ENCODE data around the gene LIMK1. TPM values are rescaled to one million over a fixed set of nuclear protein-coding genes. Genes with fewer than 3 reads are reported as not detected.
"Not testable (repeated sequence)": the region's sequence is repeated elsewhere in the genome, so short reads cannot be mapped to it uniquely, and the experiment has no call there.

Gene LIMK1
- polyA plus RNA-seq (ENCODE audit: insufficient read length in 4 of 4) = 10 to 100 TPM; 20.3 to 30.6 (median 24.6) TPM

DNA sequence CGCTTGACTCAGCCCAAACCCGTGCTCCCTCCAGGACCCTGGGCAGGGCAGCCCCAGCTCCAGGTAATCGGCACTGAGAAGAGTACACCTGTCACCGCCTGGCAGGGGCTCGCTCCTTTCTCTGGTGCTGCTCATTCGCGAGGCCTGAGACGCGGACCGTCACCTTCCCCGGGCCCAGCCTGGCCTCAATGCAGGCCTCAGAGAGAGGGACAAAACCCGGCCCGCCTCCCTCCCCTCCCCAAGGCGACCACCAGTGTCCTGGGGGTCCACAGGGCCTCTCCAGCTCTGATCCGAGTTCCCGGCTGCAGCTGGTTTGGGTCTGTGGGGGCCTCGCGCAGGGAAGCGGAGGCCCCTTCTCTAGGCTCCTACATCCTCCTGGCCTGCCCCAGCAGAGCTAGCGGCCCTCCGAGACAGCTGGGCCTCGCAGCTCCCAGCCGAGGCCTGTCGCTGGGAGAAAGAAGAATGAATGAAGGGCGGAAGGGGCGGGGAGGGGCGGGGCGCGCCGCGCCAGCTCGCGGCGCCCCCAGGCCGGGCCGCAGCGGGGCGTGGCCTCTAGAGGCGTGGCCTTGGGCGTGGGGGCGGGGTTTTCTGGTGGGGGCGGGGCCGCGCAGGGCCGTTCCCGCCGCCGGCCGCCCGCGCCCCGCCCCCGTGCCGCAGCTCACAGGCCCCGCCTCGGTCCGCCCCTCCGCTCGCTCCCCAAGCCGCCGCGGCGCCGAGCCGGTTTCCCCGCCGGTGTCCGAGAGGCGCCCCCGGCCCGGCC lies at the start of gene LIMK1:
Gene LIMK1, plus strand, starts transcription at position 688 of the 760 bp plus-strand sequence. CDS start 187 bp downstream, outside the sequence.
- DNase-seq (ENCODE audit: low read depth in 4 of 4, low spot score in 2 of 4) = peak in 2 of 4 donors; percentile 73 to 75

- DNase-seq (ENCODE audit: low read depth in 4 of 4, low spot score in 2 of 4) = no peak
Measured at GRCh38 chr7:74037609-74038008, 46.0 kb upstream of the LIMK1 start.

GRCh38 chr7:74038194-74038961 lies 45.2 kb upstream of the LIMK1 start:
- DNase-seq (ENCODE audit: low read depth in 4 of 4, low spot score in 2 of 4) = no peak

GRCh38 chr7:74039337-74039736 lies 44.3 kb upstream of the LIMK1 start:
- DNase-seq (ENCODE audit: low read depth in 4 of 4, low spot score in 2 of 4) = no peak

DNA sequence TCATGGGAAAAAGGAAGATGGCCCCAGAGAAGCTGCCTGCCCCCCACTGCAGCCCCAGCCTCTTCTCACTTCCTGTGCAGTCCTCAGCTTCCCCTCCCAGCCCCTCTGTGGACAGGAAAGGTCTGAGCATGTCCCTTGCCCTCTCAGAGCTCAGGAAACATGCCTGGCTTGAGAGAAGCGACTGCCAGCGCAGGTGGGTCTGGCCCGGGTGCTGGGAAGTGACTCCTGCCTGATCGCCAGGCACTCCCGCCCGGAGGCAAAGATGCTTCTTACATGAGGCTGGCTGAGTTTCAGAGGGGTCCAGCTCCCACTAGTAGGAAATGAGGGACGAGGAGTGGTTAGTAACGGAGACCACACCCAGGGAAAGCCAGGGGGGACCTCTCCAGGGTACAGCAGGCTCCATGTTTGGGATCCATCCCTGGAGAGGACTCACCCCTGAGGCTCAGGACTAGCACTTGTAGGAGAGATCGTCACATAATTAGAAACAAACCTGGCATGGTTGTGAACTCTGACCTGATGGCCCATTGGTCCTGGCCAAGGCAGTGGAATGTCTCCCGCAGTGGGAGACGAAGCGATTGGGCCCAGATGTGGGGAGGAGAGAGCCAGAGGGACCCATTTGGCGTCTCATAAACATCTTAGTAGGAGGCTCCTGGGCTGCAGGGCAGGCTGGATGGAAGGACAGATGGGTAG lies 43.4 kb upstream of the LIMK1 start:
- no peak for DNase-seq (ENCODE audit: low read depth in 4 of 4, low spot score in 2 of 4)

DNA sequence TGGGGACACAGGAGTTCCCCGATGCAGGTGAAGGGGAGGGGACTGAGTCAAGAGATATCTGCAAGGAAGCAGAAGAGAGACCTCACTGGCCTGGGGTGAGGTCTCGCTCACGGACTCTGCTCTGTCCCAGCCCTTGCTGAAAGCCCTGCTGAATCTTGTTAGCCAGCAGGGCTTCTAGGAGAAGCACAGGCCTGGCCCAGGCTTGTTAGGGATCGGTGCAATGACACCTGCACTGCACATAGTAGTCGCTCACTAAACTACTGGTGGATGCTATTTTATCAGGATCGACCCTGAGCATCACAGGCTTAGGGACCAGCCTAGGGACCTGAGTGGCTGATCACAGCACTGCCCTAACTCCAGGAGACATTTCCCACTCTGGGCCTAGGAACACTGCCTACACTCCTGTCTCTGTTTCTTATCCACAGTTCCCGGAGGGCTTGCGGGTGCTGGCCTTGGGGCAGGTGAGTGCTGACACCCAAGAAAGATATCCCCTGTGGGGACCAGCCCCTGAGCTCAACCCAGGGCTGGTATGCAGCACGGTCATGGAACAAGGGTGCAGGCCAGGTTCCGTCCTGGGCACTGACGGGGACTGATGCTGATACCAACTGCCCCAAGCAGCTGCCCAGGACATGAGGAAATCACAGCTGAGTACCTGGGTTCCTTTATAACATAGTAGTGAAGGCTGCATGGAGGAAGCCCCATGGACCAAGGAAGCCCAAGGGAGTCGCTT lies 42.6 kb upstream of the LIMK1 start:
- DNase-seq (ENCODE audit: low read depth in 4 of 4, low spot score in 2 of 4) = no peak

DNA sequence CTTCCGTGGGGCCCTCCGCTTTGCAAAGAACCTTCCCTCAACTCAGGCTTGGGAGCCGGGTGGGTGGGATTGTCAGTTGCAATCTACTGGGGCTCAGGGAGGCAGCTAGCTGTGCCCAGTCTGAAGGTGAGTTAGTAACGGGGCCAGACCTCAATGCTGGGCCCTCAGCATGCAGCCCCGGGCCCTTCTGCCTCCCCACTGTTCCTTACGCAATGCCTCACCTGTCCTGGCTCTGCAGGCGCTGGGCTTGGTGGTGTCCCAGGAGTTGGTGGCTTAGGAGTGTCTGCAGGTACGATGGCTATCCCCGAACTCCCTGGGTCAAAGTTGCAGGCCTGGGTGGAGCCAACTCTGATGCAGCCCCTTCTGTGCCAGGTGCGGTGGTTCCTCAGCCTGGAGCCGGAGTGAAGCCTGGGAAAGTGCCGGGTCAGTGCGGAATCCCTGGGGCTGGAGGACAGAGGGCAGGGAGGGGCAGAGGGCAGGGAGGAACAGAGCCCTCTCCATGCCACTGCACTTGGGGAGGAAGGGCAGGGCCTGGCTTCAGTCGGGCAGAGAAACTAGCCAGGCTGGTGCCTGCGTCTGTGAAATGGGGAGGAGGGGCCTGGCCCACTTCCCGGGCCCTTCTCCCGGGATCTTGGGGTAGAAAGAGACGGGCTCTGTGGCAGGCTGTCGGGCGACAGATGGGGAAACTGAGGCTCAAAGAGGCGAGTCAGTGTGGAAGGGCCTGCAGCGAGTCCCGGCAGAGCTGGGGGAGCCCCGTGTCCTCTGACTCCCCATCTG lies 40.7 kb upstream of the LIMK1 start:
- DNase-seq (ENCODE audit: low read depth in 4 of 4, low spot score in 2 of 4) = no peak

- no peak for DNase-seq (ENCODE audit: low read depth in 4 of 4, low spot score in 2 of 4)
Measured at GRCh38 chr7:74043523-74043951, 40.1 kb upstream of the LIMK1 start.

GRCh38 chr7:74044366-74045350 lies 38.9 kb upstream of the LIMK1 start:
- no peak for DNase-seq (ENCODE audit: low read depth in 4 of 4, low spot score in 2 of 4)

GRCh38 chr7:74046581-74046980 lies 37.0 kb upstream of the LIMK1 start:
- not testable (repeated sequence) for DNase-seq (ENCODE audit: low read depth in 4 of 4, low spot score in 2 of 4)

DNA sequence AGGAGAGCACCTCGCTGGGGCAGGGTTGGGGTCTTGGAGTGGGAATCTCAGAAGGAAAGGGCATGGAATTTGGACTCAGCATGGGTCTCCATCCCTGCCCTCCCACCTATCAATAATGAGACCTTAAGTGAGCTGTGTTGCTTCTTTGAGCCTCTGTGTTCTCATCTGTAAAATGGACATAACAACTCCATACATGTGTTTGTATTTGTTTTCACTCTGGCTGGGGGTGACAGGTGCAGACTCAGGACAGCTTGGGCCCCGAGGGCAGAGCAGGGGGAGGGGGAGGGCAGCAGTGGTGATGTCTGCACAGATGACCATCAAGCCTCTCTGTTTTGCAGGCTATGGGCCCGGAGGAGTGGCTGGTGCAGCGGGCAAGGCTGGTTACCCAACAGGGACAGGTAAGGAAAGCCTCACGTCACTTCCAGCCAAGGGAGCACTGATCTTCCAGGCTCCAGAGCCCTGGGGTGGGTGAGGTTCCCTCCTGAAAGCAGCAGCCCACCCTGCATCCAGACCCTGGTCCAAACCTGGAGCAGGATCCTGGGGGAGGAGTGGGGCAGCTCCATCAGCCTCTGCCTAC lies 35.7 kb upstream of the LIMK1 start:
- DNase-seq (ENCODE audit: low read depth in 4 of 4, low spot score in 2 of 4) = no peak

- no peak for DNase-seq (ENCODE audit: low read depth in 4 of 4, low spot score in 2 of 4)
Measured at GRCh38 chr7:74048999-74049599, 34.5 kb upstream of the LIMK1 start.

DNA sequence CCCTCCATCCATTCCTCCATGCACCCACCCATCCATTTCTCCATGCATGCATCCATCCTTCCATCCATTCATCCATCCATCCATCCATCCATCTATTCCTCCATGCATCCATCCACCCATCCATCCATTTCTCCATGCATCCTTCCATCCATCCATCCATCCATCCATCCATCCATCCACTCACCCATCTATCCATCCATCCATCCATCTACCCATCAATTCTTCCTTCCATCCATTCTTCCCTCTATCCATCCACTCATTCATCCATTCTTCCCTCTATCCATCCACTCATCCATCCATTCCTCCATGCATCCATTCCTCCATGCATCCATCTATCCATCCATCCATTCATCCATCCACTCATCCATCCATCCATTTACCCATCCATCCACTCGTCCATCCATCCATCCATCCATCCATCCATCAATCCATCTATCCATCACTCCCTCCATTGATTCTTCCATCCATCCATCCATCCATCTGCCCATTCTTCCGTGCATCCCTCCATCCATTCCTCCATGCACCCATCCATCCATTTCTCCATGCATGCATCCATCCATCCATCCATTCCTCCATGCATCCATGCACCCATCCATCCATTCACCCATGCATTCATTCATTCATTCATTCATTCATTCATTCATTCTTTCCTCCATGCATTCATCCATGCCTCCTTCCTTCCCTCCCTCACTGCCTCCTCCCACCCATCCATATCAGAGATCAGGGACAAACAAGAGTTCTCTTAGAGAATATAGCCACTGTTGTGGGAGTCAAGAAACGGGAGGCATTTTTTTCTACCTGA lies 33.4 kb upstream of the LIMK1 start:
- no peak for DNase-seq (ENCODE audit: low read depth in 4 of 4, low spot score in 2 of 4)

DNA sequence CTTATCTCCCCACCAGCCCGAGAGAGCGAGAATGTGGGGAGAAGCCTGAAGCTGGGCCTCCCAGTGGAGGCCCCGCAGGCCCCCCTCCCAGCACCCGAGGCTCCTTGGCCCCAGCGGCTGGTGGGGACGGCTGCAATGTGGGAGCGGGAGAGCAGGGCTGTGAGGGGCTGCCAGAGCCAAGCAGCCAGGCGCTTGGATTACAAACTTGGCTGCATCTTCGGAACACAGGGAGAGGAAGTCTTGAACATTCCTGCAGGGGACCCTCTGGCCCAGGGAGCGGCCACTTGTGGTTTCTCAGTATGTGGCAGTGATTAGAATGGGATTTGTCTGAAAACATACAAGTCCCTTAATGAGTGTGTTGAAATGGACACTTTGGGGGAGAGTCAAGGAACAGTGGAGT lies 32.4 kb upstream of the LIMK1 start:
- no peak for DNase-seq (ENCODE audit: low read depth in 4 of 4, low spot score in 2 of 4)

DNA sequence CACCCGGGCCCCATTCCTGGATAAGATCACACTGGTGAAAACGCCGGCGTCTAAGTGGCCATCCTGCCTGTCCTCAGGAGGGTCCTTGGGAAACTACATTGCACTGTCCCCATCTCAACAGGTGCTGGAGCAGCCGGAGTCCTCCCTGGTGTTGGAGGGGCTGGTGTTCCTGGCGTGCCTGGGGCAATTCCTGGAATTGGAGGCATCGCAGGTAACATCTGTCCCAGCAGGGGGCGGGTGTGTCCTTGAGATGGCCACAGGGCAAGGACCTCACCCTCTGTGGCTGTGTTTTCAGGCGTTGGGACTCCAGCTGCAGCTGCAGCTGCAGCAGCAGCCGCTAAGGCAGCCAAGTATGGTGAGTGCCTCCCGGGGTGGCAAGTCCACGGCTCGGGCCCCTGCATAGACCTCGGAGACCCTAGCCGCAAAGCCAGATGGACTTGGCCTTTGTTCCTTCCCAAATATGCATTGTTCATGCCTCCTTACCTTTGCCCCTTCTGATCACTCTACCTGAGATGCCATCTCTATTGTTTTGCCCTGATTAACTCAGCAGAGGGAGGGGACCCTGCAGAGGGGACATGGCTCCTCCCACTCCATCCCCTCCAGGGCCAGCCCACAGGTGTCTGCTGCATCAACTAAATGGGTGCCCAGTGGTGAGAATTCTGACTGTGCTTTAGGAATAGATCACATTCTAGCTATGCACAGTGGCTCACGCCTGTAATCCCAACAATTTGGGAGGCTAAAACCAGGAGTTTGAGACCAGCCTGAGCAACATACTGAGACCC lies 31.8 kb upstream of the LIMK1 start:
- DNase-seq (ENCODE audit: low read depth in 4 of 4, low spot score in 2 of 4) = no peak

- no peak for DNase-seq (ENCODE audit: low read depth in 4 of 4, low spot score in 2 of 4)
Measured at GRCh38 chr7:74052628-74053027, 31.0 kb upstream of the LIMK1 start.

All from left renal cortex interstitium (tissue), 4 donors.